ENCODE results near the gene HBQ1. TPM values are rescaled to one million over a fixed set of nuclear protein-coding genes. Genes with fewer than 3 reads are reported as not detected.
A peak's percentile ranks its signal among the peaks of the same experiment; 100 is the strongest.
"Not testable (repeated sequence)": the region's sequence is repeated elsewhere in the genome, so short reads cannot be mapped to it uniquely, and the experiment has no call there.

The HBQ1 gene
- total RNA-seq, 1 experiment from 2014 or later = not detected

GRCh38 chr16:152141-153128 is 27.8 kb upstream of the HBQ1 start, which contains the start of gene HBZ:
TSS of gene HBZ (plus strand) at chr16:152644. CDS start at chr16:152910, 266 bp downstream.
- no peak for TF ChIP-seq JUND (IDR thresholded peaks at IDR 0.05)
- TF ChIP-seq POLR2AphosphoS5 (IDR thresholded peaks at IDR 0.05; ENCODE audit: low read depth, low read length) = no peak
- TF ChIP-seq, protein P1, sequence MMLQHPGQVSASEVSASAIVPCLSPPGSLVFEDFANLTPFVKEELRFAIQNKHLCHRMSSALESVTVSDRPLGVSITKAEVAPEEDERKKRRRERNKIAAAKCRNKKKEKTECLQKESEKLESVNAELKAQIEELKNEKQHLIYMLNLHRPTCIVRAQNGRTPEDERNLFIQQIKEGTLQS (IDR thresholded peaks at IDR 0.05) = no peak
- TF ChIP-seq ELF1 (IDR thresholded peaks at IDR 0.05; ENCODE audit: borderline replicate concordance, low read depth) = no peak
- no peak for TF ChIP-seq CBX3 (IDR thresholded peaks at IDR 0.05; ENCODE audit: low read depth)
- no peak for TF ChIP-seq REST (IDR thresholded peaks at IDR 0.05; ENCODE audit: low read depth)
- TF ChIP-seq, protein P2, sequence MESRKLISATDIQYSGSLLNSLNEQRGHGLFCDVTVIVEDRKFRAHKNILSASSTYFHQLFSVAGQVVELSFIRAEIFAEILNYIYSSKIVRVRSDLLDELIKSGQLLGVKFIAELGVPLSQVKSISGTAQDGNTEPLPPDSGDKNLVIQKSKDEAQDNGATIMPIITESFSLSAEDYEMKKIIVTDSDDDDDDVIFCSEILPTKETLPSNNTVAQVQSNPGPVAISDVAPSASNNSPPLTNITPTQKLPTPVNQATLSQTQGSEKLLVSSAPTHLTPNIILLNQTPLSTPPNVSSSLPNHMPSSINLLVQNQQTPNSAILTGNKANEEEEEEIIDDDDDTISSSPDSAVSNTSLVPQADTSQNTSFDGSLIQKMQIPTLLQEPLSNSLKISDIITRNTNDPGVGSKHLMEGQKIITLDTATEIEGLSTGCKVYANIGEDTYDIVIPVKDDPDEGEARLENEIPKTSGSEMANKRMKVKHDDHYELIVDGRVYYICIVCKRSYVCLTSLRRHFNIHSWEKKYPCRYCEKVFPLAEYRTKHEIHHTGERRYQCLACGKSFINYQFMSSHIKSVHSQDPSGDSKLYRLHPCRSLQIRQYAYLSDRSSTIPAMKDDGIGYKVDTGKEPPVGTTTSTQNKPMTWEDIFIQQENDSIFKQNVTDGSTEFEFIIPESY (IDR thresholded peaks at IDR 0.05; ENCODE audit: extremely low read depth, insufficient replicate concordance, low read length) = no peak
- no peak for TF ChIP-seq SRF (IDR thresholded peaks at IDR 0.05; ENCODE audit: low read depth)
- TF ChIP-seq FOSL1 (IDR thresholded peaks at IDR 0.05; ENCODE audit: low read depth) = no peak
- TF ChIP-seq MAX (IDR thresholded peaks at IDR 0.05) = no peak
- no peak for TF ChIP-seq ZFX (IDR thresholded peaks at IDR 0.05)
- peaks cover 5 to 9% of the 10 kb centered on the region in 2 experiments; a peak in 3 of 4 replicates for H3K4me1 ChIP-seq (ENCODE audit: control insufficient read depth in 1 of 2, insufficient read depth in 2 of 2, low read length in 2 of 2)
- H3K4me3 ChIP-seq (replicated peaks in 1 of 2; ENCODE audit: low read depth in 1 of 2, low read length in 2 of 2) = no peak within 1 kb of the TSS
- no peak within 1 kb of the TSS for H3K9ac ChIP-seq (ENCODE audit: low read length)
- no peak for ATAC-seq
- no peaks in the 10 kb centered on the region for H3K79me2 ChIP-seq (ENCODE audit: insufficient read depth, low read length)
- no TSS peak for BruUV-seq (replicated peaks)
- H3K27me3 ChIP-seq (ENCODE audit: insufficient read depth, low read length) = no peaks in the 10 kb centered on the region
- POLR2A ChIA-PET = no interaction called here
- H3K36me3 ChIP-seq (ENCODE audit: control insufficient read depth in 1 of 2, insufficient read depth in 2 of 2, low read length in 2 of 2) = no peaks in the 10 kb centered on the region
- no peaks in the 10 kb centered on the region for H3K9me3 ChIP-seq (ENCODE audit: control insufficient read depth in 1 of 2, insufficient read depth in 1 of 2, low read depth in 1 of 2, low read length in 2 of 2)
- intact Hi-C loops (cut with micrococcal nuclease) = no loop called here
- no peak within 1 kb of the TSS for H2AFZ ChIP-seq (ENCODE audit: low read depth, low read length, poor library complexity, severe bottlenecking)
- DNase-seq (ENCODE audit: low read depth, low spot score) = no peak
- no peaks in the 10 kb centered on the region for H4K20me1 ChIP-seq (ENCODE audit: insufficient read depth)
- H3K4me2 ChIP-seq (ENCODE audit: low read length) = no peak within 1 kb of the TSS
- RAD21 ChIA-PET (ENCODE audit: low non-redundant PET in 1 of 2, low total read pairs in 2 of 2, uncharacterized antibody in 2 of 2, unreplicated experiment in 2 of 2) = no interaction called here
- no peaks in the 10 kb centered on the region for H3K9me2 ChIP-seq (ENCODE audit: insufficient read depth)
- H3K27ac ChIP-seq (ENCODE audit: low read depth, low read length) = no peak within 1 kb of the TSS
- CTCF ChIA-PET = no interaction called here

DNA sequence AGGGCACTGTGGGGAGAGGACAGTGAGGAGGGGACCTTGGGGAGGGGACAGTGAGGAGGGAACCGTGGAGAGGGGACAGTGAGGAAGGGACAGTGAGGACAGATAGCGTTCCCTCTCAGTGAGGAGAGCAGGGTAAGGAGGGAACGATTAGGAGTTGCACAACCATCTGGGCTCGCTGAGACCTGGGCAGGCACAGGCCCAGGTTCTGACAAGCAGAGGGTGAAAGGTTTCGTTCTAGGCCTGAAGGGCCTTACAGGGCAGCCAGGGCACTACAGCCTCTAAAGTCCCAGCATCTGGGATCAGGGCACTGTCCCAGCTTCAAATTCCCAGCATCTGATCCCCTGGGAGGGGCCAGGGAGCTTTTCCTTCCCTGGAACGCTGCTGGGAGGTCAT is 27.1 kb upstream of the HBQ1 start:
- H3K27ac ChIP-seq (ENCODE audit: low read depth, low read length); BruUV-seq (replicated peaks): not testable (repeated sequence)
- peak; percentile 35; the same call in 1 of the 2 replicates for ATAC-seq

More for the DNA sequence above, 27.1 kb upstream of the HBQ1 start:
- H3K36me3 ChIP-seq (ENCODE audit: control insufficient read depth in 1 of 2, insufficient read depth in 2 of 2, low read length in 2 of 2); H3K27me3 ChIP-seq (ENCODE audit: insufficient read depth, low read length); POLR2A ChIA-PET; RAD21 ChIA-PET (ENCODE audit: low non-redundant PET in 1 of 2, low total read pairs in 2 of 2, uncharacterized antibody in 2 of 2, unreplicated experiment in 2 of 2); H4K20me1 ChIP-seq (ENCODE audit: insufficient read depth); H3K9ac ChIP-seq (ENCODE audit: low read length); CTCF ChIA-PET; H3K9me3 ChIP-seq (ENCODE audit: control insufficient read depth in 1 of 2, insufficient read depth in 1 of 2, low read depth in 1 of 2, low read length in 2 of 2); DNase-seq (ENCODE audit: low read depth, low spot score); H3K4me2 ChIP-seq (ENCODE audit: low read length); intact Hi-C loops (cut with micrococcal nuclease); H2AFZ ChIP-seq (ENCODE audit: low read depth, low read length, poor library complexity, severe bottlenecking); H3K79me2 ChIP-seq (ENCODE audit: insufficient read depth, low read length); H3K9me2 ChIP-seq (ENCODE audit: insufficient read depth); H3K4me1 ChIP-seq (ENCODE audit: control insufficient read depth in 1 of 2, insufficient read depth in 2 of 2, low read length in 2 of 2); H3K4me3 ChIP-seq (replicated peaks in 1 of 2; ENCODE audit: low read depth in 1 of 2, low read length in 2 of 2): not testable (repeated sequence)

Data from HCT116 (cell line).